Keratinocyte (primary cell): ENCODE results near the gene SLC9C2.
"Not testable (repeated sequence)": the region's sequence is repeated elsewhere in the genome, so short reads cannot be mapped to it uniquely, and the experiment has no call there.

ENCODE experiments used
- CTCF ChIP-seq, 3 experiments: IDR thresholded peaks in 1 of 3; conservative IDR thresholded peaks in 1 of 3; optimal IDR thresholded peaks in 1 of 3; 2 replicates in 2 of 3; 3 replicates in 1 of 3; pipeline versions ENCODE3 to v1.5.1; 2011; ENCODE audit warnings: low read length in 3 of 3, mild to moderate bottlenecking in 3 of 3, moderate library complexity in 2 of 3, control low read depth in 1 of 3, inconsistent platforms in 1 of 3; ENCODE audit not compliant: insufficient read depth in 2 of 3; ENCODE audit errors: extremely low read depth in 1 of 3
- EZH2 ChIP-seq: IDR thresholded peaks from one replicate; pipeline ENCODE4 v1.6.1; 2012; ENCODE audit warnings: inconsistent platforms, mild to moderate bottlenecking, low read length, moderate library complexity

- not testable (repeated sequence) for TF ChIP-seq CTCF (optimal IDR thresholded peaks at IDR 0.05 in 1 of 3, IDR thresholded peaks at IDR 0.05 in 1 of 3, conservative IDR thresholded peaks at IDR 0.05 in 1 of 3; ENCODE audit: extremely low read depth in 1 of 3, insufficient read depth in 2 of 3, low read length in 3 of 3); EZH2
Measured at GRCh38 chr1:173462666-173463065, 140.2 kb downstream of the SLC9C2 start.
